Left forelimb (tissue), 1 donor: Measurements from ENCODE around the gene MOK.

Experiments
- DNase-seq: peaks from one replicate; pipeline ENCODE4 v3.0.0-alpha.2; 2018; ENCODE audit warnings: low spot score

Gene MOK

GRCh38 chr14:102223682-102224081, 81.3 kb downstream of the MOK start:
- no peak for DNase-seq

- no peak for DNase-seq
These were observed 82.2 kb downstream of the MOK start for GRCh38 chr14:102222751-102223150.

DNA sequence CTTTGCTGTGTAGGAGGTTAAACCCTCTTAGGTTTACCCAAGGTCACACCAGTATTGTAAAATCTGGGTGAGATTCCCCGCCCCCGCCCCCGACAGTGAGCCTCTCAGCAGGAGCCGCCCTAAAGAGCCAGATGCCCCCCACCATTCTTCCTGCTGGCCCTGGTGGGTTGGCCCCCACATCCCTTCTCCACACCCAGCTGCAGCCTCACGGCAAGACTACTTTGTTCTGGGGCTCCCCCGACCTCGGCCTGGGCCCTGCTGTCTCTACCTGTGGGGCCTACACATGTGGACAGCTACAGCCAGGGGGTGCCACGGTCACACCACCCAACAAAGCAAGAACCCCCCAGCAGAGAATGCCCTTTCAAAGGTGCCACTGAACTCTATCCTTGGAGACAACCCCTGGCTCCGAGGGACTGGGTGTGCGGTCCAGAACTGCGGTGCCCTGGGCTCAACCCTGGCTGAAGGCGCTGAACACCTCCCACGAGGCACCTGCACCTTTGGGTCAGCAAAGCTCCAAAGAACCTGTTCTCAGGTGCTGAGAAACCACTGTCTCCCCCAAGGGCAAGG, 82.9 kb downstream of the MOK start:
- DNase-seq = no peak

DNA sequence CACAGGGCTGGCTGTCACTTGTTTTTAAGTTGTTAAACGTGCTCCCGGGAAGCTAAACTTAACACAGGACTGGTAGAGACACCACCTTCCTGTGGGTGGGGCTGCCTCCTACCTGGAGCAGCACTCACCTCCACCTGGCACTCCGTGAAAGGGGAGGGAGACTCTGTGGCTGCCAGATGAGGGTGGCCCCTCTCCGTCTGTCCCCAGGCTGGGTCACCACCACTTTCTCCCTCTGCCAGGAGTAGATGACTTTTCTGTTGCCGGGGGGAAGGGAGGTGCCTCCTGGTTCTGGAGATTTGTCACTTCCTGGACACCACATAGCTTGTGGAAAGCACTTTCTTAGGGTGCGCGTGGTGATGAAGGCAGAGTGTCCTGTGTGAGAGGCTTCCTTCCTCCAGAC, 83.9 kb downstream of the MOK start:
- DNase-seq = no peak

GRCh38 chr14:102220031-102220430, 84.9 kb downstream of the MOK start:
- DNase-seq = no peak

- DNase-seq = no peak
These were observed 85.6 kb downstream of the MOK start for GRCh38 chr14:102219316-102219715.

GRCh38 chr14:102218688-102219087, 86.3 kb downstream of the MOK start:
- DNase-seq = no peak

DNA sequence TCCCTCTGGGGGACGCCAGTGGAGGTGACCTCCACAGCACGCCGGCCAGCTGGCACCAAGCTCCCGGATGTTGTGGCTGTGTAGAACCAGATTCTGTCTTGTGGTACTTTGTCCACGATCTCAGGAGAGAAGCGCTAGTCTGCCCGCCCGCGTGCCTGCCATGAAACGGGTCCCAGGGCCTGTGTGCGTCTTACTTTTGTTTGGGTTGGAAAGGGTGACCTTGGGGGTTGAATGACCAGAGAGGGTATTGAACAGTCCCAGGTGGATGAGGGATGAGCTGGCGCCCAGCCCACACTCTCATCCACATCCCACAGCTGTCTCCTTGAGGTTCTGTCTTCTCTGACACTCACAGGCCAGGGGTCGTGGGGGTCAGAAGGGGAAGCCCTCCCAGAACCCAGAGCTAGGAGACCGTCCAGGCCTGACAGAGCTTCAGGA, 87.0 kb downstream of the MOK start:
- DNase-seq = no peak

- no peak for DNase-seq
These were observed 87.6 kb downstream of the MOK start for GRCh38 chr14:102217399-102217798.

DNA sequence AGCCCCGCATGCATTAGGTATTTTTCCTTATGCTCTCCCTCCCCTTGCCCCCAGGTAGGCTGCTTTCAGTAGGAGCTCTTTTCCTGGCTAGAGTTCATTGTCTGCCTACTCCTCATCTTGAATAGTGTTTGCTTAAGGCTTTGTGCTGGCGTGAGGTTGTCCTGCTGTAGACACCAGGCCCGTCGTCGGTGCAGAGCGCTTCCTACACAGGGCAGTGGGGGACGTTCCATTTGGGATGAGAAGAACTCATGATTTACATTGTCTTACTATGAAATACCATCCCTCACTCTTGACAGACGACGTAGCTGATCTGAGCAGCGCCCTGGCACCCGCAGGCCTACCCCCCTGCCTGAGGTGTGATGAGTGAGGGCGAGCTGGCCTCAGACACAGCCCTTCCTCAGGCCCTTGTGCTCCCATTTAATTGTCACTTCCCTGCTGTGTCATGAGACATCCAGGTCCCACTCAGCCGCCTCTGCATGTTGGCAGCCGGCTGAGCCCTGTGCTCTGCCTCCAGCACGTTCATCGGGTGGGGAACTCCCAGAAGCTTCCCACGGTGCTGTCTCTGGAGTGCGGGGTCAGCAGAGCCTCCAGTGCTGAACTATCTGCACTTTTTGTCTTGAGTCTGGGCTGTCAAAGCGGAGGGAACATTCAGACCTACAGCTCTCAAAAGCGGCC, 89.3 kb downstream of the MOK start:
- DNase-seq = no peak

- no peak for DNase-seq
These were observed 89.9 kb downstream of the MOK start for GRCh38 chr14:102215071-102215470.

- DNase-seq = no peak
These were observed 90.8 kb downstream of the MOK start for GRCh38 chr14:102213984-102214658.

DNA sequence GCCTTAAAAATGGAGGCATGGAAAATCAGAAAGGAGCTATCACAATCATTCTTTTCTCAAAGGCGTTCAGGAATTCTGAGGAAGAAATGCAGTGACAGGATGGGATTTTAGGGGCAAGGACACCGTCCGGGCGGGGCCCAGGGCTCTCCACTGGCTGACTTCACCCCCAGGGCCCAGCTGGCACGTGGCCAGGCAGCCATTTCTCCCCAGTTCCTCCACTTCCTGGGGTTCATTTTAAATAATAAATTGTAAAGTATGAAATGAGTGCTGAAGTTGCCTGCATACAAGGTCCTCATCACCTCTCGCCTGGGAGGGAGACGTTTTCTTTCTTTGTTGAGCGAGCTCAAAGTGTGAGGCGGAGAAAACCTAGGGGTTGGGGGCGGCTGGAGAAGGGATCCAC, 91.5 kb downstream of the MOK start:
- no peak for DNase-seq

- no peak for DNase-seq
These were observed 92.1 kb downstream of the MOK start for GRCh38 chr14:102212845-102213244.

- no peak for DNase-seq
These were observed 92.6 kb downstream of the MOK start for GRCh38 chr14:102212356-102212755.

DNA sequence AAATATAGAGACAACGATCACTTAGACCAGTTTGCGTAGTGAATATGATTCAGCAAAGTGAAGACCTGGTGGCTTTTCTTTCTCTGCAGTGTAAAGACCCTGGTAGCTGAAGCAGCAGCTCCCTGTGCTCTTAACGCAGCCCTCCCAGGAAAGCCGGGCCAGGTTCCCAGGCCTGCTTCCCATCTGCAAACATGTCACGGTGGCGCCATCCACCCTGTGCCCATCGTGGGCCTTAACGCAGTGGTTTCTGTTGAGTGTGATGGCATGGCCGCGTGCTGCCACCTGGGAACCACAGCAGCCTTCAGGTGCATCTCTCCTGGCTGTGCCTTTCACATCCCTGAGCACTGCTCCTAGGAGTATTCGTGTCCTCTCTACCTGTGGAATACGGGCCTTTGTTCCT, 93.7 kb downstream of the MOK start:
- DNase-seq = no peak

- DNase-seq = no peak
These were observed 94.4 kb downstream of the MOK start for GRCh38 chr14:102210421-102211042.

GRCh38 chr14:102209224-102209966, 95.6 kb downstream of the MOK start:
- no peak for DNase-seq

DNA sequence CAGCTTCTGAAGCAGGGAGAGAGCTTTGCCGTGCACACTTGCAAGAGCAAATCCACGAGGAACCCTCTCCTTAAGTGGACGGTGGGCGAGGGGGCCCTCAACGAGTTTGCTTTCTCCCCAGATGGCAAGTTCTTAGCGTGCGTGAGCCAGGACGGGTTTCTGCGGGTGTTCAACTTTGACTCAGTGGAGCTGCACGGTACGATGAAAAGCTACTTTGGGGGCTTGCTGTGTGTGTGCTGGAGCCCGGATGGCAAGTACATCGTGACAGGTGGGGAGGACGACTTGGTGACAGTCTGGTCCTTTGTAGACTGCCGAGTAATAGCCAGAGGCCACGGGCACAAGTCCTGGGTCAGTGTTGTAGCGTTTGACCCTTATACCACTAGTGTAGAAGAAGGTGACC, 96.2 kb downstream of the MOK start:
- no peak for DNase-seq

- DNase-seq = no peak
These were observed 97.1 kb downstream of the MOK start for GRCh38 chr14:102207831-102208365.

GRCh38 chr14:102206918-102207317, 98.0 kb downstream of the MOK start:
- DNase-seq = no peak

DNA sequence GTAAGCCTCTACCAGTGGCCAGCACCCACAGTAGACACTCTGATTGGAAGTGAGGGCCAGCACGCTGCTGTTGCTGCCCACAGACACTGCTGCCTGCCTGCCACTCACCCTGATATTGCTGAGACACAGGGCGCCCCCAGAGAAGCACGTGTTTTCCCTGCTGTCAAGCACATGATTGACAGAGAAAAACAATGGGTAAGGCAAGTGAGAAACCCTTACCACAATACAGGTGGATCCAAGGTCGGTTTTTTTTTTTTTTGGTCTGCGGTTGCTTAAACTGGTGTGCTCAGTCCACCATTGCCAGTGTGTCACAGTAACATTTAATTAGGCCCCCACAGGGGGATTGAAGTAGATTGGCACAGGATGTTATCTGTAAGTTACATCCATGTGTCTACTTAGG, 99.4 kb downstream of the MOK start:
- no peak for DNase-seq
